ENCODE measurements around the gene DCP2. TPM values are rescaled to one million over a fixed set of nuclear protein-coding genes. Genes with fewer than 3 reads are reported as not detected.

Gene DCP2
- 12.6 and 34.4 TPM in 2 replicates for total RNA-seq (2014; rRNA removed; shearing (Covaris generic); ENCODE audit: low replicate concordance)

DNA sequence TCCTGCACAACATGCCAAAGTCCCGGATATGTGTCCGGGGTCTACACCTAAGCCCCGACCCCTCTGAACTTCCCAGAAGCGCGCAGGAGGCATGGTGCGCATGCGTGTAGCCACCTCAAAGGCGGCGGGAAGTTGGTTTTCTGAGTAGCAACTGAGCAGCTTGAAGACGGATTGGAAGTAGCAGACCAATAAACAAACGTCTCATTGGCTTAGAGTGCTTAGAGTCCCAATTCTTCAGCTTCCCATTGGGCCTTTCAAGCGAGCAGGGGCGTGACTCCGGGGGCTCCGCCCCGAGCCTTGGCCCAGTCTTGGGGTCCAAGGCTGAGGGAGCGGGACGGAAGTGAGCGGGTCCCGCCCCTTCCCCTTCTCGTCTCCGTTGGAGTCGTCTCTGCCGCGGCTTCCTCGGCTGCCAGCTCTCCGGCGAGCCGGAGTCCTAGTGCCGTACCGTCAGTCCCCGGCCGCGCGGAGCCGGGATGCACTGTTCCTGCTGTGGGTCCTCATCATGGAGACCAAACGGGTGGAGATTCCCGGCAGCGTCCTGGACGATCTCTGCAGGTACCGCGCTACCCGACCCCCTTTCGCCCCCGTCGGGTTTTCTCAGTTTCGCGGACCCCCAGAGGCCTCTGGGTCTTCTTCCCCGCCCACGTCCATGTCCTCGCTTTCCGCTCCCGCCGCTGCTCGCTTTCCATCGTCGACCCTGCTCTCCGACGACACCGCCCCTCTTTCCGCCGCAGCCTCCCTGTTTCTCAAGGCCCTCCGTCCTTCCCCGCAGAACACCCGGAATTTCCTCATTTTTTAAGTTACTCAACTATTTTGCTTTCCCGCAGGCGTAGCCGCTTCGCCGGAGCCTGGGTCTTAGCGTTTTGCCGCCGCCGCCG, at the start of gene DCP2:
TSS of gene DCP2 (plus strand) at position 367 of the 878 bp plus-strand sequence. CDS start at position 503, 136 bp downstream.
- DNase-seq, result peak; percentile 98
- H3K27me3 ChIP-seq, result no peaks in the 10 kb centered on the region
- peaks cover 14% of the 10 kb centered on the region for H3K36me3 ChIP-seq
- H3K4me3 ChIP-seq, result peak within 1 kb of the TSS; percentile 90
- H3K9me3 ChIP-seq, result no peaks in the 10 kb centered on the region

DNA sequence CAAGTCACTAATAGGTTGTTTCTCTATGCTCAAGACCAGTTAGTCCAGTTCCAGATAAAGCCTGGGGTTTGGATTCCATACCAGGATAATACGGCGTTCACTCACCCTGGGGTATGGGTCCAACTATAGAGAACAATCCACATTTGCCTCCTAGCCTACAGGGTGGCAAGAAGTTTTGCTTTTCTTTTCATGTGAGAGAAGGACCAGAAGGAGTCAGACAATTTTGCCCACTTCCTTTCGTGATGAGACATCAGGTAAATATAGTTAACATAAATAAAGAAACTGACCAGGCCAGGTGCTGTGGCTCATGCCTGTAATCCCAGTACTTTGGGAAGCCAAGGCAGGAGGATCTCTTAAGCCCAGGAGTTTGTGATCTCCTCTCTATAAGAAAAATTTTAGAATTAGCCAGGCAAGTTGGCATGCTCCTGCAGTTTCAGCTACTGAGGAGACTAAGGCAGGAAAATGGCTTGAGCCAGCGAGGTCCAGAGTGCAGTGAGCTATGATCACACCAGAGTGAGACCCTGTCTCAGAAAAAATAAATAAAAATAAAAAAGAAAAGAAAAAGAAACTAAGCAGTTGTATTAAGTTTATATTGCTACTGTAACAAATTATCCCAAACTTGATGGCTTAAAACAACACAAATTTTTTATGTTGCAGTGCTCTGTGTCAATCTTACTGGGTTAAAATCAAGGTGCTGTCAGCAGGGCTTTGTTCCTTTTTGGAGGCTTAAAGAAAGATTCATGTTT, 47.1 kb upstream of the DCP2 start:
- no peaks in the 10 kb centered on the region; the same call in 1 of the 2 replicates for H3K27me3 ChIP-seq
- H3K36me3 ChIP-seq, result no peaks in the 10 kb centered on the region
- H3K9me3 ChIP-seq, result no peaks in the 10 kb centered on the region
- peak; percentile 9 for DNase-seq
- H3K4me3 ChIP-seq, result no peak overlapping the region

DNA sequence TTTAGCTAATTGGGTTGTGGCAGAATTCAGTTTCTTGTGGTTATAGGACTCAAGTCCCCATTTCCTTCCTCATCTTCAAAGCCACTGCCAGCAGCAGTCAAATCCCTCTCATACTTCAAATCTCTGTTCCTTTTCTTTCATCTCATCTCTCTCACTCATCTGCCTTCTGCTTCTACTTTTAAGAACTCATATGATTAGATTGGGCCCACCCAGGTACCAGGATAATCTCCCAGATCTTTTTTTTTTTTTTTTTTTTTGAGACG, 46.6 kb upstream of the DCP2 start:
- H3K4me3 ChIP-seq, result no peak overlapping the region
- no peaks in the 10 kb centered on the region for H3K9me3 ChIP-seq
- H3K27me3 ChIP-seq, result no peaks in the 10 kb centered on the region; the same call in 1 of the 2 replicates
- no peaks in the 10 kb centered on the region for H3K36me3 ChIP-seq
- no peak for DNase-seq

DNA sequence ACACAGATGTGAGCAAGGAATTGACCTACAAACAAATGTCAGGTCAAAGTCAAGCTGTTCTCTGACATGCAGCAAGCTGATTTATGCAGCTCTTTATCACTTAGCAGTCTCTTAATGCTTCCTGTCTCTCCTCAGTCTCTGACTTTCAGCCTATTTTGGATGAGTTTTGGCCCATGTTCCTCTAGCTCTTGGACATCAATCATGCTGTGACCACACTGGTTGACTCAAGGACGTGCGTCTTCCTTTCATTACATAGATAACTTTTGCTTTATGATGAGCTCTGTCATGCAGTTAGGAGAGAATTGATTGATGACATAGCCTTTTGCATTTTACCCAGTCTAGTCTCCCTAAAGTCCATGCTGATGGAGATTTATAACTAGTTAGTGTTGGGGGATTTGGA, 45.1 kb upstream of the DCP2 start:
- no peaks in the 10 kb centered on the region for H3K9me3 ChIP-seq
- H3K27me3 ChIP-seq, result no peaks in the 10 kb centered on the region; the same call in 1 of the 2 replicates
- no peak overlapping the region for H3K4me3 ChIP-seq
- DNase-seq, result no peak
- no peaks in the 10 kb centered on the region for H3K36me3 ChIP-seq

DNA sequence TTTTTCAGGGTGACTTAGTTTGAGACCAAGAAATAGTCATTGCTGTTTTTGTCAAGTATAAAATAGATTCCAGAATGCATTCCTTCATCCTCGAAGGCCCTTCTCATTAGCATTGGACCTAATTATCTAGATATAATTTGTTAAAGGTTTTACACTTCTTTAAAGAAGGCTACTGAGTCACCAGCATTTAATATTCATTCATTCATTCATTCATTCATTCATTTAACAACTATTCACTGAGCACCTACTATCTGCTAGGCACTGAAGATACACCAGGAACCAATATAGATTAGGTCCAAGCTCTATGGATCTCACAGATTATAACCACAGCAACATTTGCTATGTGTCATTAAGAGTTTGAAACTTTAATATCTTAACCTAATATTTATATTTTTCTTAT, 43.5 kb upstream of the DCP2 start:
- Histone ChIP-seq H3K27me3 (no peaks in the 10 kb centered on the region; the same call in 1 of the 2 replicates), H3K4me3 (no peak overlapping the region), H3K9me3 (no peaks in the 10 kb centered on the region), H3K36me3 (no peaks in the 10 kb centered on the region)
- DNase-seq, result no peak

- H3K36me3 ChIP-seq, result no peaks in the 10 kb centered on the region
- no peaks in the 10 kb centered on the region for H3K9me3 ChIP-seq
- H3K4me3 ChIP-seq, result no peak overlapping the region
- DNase-seq, result no peak
- H3K27me3 ChIP-seq, result no peaks in the 10 kb centered on the region; the same call in 1 of the 2 replicates
Observed at GRCh38 chr5:112933651-112934365, 42.8 kb upstream of the DCP2 start.

GRCh38 chr5:112934366-112934663, 42.3 kb upstream of the DCP2 start:
- Histone ChIP-seq H3K9me3 (no peaks in the 10 kb centered on the region), H3K4me3 (no peak overlapping the region), H3K36me3 (no peaks in the 10 kb centered on the region), H3K27me3 (no peaks in the 10 kb centered on the region; the same call in 1 of the 2 replicates)
- no peak for DNase-seq

GRCh38 chr5:112935675-112936074, 40.9 kb upstream of the DCP2 start:
- H3K36me3 ChIP-seq, result no peaks in the 10 kb centered on the region
- H3K4me3 ChIP-seq, result no peak overlapping the region
- no peaks in the 10 kb centered on the region for H3K9me3 ChIP-seq
- no peaks in the 10 kb centered on the region; the same call in 1 of the 2 replicates for H3K27me3 ChIP-seq
- peak; percentile 77 for DNase-seq

- Histone ChIP-seq H3K36me3 (no peaks in the 10 kb centered on the region), H3K27me3 (no peaks in the 10 kb centered on the region; the same call in 1 of the 2 replicates), H3K4me3 (no peak overlapping the region), H3K9me3 (no peaks in the 10 kb centered on the region)
- DNase-seq, result no peak
Observed at GRCh38 chr5:112938286-112938685, 38.3 kb upstream of the DCP2 start.

DNA sequence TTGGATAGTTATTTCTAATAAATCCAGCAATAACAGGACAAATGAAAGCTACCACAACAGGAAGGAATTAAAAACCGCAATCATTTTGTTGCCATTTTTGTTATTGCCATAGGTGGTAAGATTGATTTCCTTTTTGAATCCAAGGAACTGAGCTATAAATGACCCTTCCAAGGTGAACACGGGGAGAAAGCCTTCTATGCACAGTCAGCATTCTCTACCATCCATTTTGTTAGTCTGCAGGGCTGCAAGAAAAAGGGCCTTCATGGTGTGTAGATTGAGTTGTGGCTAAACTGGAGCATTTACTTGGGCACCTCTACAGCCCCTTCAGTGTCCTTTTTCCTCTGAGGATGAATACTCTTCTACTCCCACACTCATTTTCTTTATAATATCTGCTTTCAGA, 35.9 kb upstream of the DCP2 start:
- H3K36me3 ChIP-seq, result no peaks in the 10 kb centered on the region
- H3K27me3 ChIP-seq, result peaks cover 7% of the 10 kb centered on the region; the same call in 1 of the 2 replicates
- H3K9me3 ChIP-seq, result no peaks in the 10 kb centered on the region
- no peak overlapping the region for H3K4me3 ChIP-seq
- DNase-seq, result no peak

DNA sequence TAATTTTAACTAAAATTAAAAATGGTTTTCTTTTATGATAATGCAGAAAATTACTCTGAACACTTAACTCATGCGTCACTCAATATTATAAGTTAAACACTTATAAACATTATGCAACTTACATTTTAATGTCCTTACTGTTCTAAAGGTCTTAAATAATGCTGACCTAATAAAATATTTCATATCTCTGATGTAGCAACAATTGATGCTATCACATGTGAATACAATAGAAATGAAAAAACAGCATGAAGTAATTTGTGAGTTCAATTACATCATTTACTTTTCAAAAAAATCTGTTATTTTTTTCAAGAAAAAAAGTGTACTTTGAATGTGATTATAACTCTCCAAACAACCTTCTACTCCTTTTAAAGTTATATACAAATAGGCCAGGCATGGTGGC, 28.1 kb upstream of the DCP2 start:
- Histone ChIP-seq H3K4me3 (no peak overlapping the region), H3K27me3 (peaks cover 34% of the 10 kb centered on the region), H3K9me3 (no peaks in the 10 kb centered on the region), H3K36me3 (no peaks in the 10 kb centered on the region)
- DNase-seq, result no peak

- no peaks in the 10 kb centered on the region for H3K36me3 ChIP-seq
- H3K27me3 ChIP-seq, result peaks cover 21% of the 10 kb centered on the region
- H3K4me3 ChIP-seq, result no peak overlapping the region
- DNase-seq, result no peak
- H3K9me3 ChIP-seq, result no peaks in the 10 kb centered on the region
Observed at GRCh38 chr5:112951124-112951702, 25.4 kb upstream of the DCP2 start.

DNA sequence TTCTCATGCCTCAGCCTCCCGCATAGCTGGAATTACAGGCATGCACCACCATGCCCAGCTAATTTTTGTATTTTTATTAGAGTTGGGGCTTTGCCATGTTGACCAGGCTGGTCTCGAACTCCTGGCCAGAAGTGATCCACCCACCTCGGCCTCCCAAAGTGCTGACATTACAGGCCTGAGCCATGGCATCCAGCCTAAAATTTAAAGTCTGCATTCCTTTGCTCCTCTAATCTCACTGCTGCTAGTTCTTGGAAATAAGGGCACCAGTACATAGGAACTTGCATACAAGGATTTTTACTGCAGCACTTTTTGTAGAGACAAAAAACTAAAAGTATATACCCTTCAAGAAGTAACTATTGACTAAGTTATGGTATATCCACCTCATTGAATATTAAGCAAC, 20.0 kb upstream of the DCP2 start:
- no peak for DNase-seq
- Histone ChIP-seq H3K27me3 (peaks cover 5% of the 10 kb centered on the region; the same call in 1 of the 2 replicates), H3K4me3 (no peak overlapping the region), H3K36me3 (no peaks in the 10 kb centered on the region), H3K9me3 (no peaks in the 10 kb centered on the region)

DNA sequence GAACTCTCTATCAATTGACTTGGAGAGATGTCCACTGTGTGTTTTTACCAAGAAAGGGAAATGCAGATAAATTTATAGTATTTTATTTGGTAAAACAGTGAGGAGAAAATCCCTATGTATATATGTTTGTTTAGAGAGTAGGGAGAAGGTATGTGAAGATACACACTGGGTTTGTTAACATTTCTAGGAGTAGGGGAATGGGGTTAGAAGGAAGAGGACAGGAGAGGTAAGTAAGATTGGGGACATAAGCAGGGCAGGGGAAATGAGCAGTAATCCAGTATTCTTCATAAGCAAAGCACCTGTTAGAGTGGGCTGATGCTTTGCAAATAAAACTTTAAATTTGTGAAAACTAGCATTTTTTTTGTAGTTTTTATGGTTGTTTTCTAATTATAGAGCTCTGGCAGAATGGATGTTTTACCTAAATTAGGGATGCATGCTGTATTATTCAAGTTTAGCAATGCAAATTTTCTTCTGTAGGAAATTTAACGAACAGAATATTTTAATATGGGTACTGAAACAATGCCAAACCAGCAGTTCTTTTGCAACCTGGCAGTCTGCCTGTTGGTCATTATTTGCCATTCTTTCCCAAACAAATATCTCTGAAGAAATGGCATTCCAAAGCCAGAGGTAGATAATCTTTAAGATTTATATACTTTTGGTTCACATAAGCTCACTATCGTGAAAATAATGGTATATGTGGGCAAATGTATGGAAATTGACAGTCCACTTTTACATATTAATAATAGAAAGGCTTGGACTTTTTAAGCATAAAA, 19.4 kb upstream of the DCP2 start:
- Histone ChIP-seq H3K9me3 (no peaks in the 10 kb centered on the region), H3K27me3 (peaks cover 5% of the 10 kb centered on the region; the same call in 1 of the 2 replicates), H3K36me3 (no peaks in the 10 kb centered on the region), H3K4me3 (no peak overlapping the region)
- DNase-seq, result no peak

GRCh38 chr5:112958093-112959088, 18.2 kb upstream of the DCP2 start:
- no peak overlapping the region for H3K4me3 ChIP-seq
- DNase-seq, result peak; percentile 99

More at GRCh38 chr5:112958093-112959088, 18.2 kb upstream of the DCP2 start:
- Histone ChIP-seq H3K9me3 (no peaks in the 10 kb centered on the region), H3K36me3 (no peaks in the 10 kb centered on the region), H3K27me3 (no peaks in the 10 kb centered on the region; the same call in 1 of the 2 replicates)

Measured in MG63 (cell line).